Left renal cortex interstitium (tissue), 4 donors: ENCODE results near the gene HS3ST3A1. TPM values are rescaled to one million over a fixed set of nuclear protein-coding genes. Genes with fewer than 3 reads are reported as not detected.
"Not testable (repeated sequence)": the region's sequence is repeated elsewhere in the genome, so short reads cannot be mapped to it uniquely, and the experiment has no call there.

Experiments used
- DNase-seq, 4 donors: peaks; one replicate each; pipeline ENCODE4 v3.0.0-alpha.2; 2013; ENCODE audit warnings: low read depth in 4 of 4, low spot score in 2 of 4, missing footprints in 1 of 4
- polyA plus RNA-seq, 4 donors: library from polyadenylated mRNA; unstranded; fragments of 120-200 nt; gene quantifications; one replicate each; pipeline ENCODE4 v1.2.1, GENCODE V29; 2013; ENCODE audit not compliant: insufficient read length in 4 of 4

Gene HS3ST3A1
- polyA plus RNA-seq, 4 donors = 2.1 to 6.9 (median 5.2) TPM

DNA sequence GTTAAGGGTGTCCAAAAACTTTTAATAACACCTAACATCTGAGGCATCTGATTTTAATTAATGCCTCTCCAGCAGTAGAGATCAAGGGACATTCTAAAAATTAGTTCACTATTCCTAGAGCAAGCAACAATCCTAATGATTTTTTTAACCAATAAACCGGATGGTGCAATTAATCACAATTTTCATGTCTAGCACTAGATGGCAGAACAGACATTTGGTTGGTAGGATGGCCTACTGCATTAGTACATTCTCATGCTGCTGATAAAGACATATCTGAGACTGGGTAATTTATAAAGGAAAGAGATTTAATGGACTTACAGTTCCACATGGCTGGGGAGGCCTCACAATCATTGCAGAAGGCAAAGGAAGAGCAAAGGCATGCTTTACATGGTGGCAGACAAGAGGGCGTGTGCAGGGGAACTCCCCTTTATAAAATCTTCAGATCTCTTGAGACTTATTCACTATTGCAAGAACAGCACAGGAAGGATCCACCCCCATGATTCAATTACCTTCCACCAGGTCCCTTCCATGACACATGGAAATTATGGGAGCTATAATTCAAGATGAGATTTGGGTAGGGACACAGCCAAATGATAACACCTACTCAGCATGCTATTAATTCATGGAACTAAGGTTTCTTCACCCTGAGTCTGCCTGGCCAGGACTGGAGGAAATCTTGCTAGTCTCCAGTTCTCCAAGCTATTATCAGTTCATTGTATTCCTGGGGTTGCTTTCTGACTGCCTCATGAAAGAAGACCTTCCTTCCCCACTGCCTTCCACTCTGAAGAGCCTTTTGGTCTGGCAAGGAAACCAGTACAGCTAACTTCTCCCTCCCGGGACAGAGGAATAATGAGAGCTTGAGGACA lies 24.8 kb downstream of the HS3ST3A1 start:
- no peak for DNase-seq

DNA sequence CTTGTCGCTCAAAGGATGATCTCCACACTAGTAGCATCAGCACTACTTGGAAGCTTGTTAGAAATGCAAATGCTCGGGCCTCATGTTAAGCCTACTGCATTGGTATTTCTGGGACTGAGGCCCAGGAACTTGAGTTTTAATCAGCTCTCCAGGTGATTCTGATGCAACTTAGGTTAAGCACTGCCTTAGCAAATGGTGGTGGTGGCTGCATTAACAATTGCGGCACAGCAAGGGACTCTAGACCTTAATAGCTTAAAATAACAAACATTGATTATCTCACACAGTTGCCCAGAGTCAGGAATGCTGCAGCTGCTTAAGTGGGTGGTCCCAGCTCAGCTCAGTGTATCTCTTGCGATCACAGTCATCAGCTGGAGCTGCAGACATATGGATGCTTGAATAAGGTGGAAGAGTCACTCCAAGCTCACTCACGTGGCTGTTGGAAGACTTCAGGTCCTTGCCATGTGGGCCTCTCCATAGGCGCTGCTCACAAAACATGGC lies 25.8 kb downstream of the HS3ST3A1 start:
- no peak for DNase-seq

DNA sequence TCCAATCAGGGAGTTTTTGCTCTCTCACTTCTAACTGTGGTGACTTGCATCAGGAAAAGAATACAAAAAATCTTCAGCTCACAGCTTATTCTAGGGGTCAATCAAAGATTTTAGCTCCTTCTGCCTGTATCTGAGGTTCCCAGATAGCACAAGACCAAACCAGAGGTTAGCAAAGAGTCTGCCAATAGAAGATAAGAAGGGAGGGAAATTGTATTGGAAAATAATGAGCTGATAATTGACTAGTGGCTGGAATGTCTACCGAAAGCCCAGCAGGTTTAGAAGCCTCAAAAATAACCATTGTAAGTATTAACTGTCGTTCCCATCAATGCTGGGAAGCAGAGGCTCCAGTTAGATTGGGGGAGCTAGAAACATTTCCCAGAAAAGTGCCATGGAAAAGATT lies 26.3 kb downstream of the HS3ST3A1 start:
- DNase-seq = no peak

DNA sequence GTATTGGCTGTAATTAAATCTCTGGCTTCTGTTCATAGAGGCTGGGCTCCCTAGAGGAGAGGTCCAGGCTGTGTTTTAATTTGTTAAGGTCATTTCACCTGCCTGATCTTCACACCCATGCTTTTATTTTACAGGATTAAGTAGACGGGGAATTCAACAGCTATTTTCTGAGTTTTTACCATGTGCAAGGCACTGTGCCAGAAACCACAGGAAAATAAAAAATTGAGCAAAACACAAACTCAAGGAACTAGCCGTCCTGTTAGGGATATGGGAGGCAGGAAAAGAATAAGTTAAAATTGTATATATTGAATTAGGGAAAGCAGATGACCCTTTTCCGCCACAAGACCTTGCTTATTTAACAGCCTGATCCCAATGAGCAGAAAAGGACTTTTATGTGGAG lies 29.1 kb downstream of the HS3ST3A1 start:
- DNase-seq = no peak

DNA sequence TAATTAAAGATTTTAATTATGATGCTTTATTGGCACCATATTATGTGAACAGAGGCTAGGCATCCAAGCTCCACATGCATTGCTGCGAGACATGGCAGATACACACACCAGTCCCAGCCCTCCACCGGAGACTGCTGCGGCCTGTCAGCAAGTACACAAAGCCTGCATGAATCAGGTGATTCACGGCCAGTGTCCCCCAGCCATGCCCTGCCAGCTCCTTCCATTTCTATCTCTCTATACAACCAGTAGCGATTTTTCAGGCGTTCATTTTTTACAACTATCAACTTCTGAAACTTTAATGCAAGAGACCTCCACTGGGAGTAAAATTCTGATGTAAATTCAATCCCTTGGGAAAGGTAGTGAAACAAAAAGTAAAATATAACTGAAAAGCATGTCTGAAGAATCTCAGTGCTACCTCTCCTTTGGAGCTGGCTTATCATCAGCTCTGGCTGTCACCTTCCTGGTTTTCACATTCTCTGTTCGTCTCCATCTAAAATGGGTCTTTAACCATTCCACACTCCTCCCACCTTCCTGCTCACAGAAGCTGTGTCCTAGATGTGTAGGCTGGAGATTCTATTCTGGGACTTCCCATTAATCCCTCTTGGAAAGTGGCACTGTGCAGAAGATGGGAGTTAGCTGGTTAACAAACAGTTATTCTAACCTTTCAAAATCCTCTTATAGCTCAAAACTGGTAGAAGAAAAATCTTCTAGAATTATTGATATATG lies 32.2 kb downstream of the HS3ST3A1 start:
- no peak for DNase-seq

DNA sequence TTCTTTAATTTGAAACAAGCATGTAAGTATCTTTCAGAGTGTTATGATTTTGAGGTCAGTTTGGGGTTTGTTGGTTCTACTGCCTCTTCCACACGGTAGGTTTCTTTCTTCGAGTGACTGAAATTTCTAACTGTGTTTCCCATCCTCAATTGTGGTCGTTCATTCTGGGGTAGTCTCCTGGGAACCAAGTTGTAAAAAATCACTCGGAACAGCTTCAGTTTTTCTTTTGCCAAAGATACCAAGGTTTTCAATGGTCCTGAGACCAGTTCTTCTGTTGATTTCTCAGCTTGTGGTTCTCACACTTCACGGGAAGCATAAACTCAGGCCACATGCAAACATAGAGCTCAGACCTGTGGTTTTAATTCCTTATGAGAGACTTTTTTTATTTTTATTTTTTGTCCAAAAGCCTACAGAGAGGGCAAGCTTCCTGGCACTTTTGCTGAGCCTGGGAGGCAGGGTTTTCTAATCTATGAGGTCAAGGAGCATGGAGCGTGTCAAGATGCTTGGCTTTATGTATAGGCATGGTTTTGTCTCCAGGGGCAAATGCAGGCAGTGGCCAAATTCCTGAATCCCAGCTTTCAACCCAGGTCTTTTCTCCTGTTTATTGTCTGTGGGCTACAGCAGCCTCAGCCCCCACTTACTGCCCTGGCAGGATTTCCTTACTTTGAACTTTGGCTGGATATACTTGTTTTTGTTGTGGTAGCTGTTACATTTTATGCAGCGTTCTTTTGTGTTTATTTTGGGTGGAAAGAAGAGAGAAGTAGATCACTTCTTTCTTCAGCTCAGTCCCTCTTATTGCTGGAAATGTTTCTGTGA lies 32.9 kb downstream of the HS3ST3A1 start:
- DNase-seq = no peak

DNA sequence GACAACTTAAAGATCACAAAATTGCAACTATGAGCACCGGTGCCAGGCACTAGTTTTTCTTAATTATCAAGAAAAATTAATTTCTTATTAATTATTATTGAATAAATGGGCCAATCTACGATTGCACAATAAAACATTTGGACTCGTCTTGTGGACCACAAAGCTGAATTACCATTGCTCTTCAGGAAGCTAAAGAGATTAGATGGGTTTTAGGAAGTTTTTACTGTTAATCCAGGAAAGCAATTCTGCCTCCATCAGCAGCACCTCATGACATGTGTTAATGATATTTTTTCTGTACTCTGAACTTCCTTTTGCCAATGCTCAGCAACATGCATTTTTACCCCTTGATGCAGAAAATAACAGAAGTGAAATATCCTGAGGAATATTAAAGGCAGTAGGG lies 37.9 kb downstream of the HS3ST3A1 start:
- DNase-seq = no peak

DNA sequence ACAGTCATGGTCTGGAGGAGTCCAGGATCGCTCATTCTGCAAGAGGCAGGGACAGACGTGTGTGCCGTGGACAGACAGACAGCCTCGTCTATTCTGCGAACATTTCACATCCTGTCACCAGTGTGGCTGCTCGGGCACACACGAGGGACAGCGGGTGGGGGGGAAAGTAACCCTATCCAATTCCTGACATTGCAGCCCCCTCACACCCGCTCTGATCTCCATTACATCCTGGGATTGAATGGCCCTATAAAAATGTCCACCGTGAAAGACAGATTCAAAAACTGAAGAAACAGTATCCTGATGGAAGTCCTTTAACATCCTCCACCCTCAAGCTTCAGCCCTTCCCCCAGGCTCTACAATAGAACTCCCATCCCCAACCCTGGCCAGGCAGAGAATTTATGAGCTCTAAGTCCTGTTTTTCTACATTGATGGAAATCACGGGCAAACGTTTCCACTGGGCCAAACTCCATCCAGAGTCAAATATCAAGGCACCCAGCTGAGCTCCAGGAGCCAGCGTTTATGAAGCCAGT lies 39.4 kb downstream of the HS3ST3A1 start:
- peak; percentile 41 to 75 (median 57) for DNase-seq

DNA sequence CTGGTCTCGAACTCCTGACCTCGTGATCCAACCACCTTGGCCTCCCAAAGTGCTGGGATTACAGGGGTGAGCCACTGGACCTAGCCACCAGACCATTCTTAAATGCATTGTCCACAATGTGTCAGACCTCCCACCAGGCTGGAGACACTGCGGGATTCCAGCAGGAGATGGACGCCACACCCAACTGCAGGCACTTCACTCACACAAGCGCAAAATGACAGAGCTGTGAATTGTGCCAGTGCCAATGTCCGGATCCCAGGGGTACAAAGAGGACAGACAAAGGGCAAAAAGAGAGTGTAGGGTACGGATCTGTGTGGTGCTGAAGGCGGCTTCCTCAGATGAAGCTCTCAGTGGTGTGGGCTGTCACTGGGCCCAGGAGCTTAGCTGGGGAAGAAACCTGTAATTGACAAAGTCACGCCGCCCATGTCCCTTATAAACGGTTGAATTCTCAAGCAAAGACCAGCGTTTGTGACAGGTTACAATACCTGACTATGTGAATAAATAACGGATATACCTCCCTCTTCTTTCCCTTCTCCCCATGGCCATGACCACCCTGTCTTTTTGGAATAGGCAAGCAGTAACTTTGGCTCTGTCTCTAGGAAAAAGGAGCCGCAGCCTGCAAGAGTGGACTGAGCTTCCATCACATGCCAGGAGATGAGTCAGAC lies 40.0 kb downstream of the HS3ST3A1 start:
- no peak for DNase-seq

DNA sequence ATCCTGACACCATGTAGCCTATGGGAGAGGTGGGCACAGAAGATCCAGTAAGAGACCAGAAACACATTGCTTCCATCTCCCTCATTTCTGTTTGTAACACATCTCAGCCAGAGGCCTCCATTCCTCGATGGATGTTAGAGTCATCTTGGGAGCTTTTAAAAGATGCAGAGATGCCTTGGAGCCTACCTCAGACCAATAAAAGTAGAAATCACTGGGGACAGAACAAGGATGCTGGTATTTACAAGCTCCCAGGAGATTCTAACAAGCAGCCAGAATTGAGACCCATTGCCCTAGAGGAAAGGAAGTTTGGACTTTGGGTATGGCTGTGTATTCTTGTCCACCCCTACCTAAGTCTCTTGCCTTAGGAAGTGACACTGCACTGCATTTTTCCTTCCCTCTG lies 40.8 kb downstream of the HS3ST3A1 start:
- DNase-seq = no peak

DNA sequence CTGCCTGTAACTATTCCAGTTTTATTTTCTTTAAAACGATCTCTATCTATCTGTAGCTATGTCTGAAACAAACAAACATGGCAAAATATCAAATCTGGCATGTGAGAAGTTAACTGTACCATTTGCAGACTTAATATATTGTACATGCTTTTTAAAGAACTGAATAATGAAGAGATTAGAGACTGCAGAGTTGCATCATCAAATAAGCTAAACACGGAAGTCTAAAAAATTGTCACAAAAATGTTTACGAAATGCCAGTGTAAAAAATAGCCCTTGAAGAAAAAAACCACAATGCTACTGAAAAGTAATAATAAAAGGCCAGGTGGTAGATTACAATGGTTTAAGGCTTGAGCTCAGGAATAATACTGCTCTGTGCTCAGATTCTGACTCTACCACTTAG lies 43.1 kb downstream of the HS3ST3A1 start:
- no peak for DNase-seq

DNA sequence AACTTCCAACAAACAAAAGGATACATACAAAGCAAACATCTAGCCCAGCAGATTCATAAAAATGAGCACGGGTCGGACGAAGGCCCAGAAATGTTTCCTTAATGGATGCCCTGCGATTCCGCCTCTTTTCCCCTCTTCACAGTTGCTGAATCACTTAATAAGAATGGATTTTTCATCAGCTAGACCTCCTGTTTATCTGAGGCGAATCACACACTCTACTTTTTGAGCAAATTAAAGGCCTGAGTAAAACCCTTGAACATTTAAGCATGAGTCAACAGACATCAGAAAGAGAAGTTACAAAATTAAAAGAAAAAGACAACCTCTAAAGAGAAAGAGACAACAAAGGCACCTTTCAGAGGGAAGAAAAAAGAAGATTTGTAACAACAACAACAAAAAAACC lies 44.7 kb downstream of the HS3ST3A1 start:
- no peak for DNase-seq

DNA sequence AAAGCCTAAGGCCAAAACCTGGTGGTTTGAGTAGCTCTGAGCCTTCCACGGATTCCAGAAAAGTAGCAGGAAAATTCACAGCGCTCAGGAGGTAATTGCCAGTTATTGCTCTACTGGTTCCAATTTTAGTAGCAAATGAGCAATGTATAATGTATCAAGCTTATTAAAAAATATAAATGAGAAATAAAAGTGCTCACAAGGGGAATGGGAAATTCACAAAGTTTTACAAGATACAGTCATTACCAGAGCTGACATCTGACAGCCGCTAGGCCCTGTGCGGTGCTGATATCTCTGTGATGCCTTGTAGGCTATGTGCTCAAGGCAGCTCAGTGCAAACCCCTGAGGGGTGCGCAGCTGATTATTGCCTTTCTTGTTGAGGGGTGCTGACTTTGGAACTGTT lies 47.5 kb downstream of the HS3ST3A1 start:
- no peak for DNase-seq

DNA sequence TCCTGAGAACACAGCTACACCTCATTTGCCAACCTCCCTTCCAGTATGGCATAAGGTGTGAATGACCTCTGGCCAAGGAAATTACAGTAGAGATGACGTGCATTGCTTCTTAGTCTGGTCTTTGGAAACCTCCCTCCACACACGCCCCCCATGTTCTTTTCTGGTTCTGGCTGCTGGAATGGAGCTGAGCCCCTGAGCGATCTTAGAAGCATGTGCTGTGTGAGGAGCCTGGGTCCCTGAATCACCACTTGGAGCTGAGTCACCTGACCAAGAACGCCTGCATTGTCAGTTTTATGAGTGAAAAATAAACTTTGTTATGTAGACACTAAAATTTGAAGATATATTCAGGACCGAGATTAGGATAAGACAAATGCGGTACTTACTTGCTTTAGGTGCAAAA lies 51.4 kb downstream of the HS3ST3A1 start:
- no peak for DNase-seq

DNA sequence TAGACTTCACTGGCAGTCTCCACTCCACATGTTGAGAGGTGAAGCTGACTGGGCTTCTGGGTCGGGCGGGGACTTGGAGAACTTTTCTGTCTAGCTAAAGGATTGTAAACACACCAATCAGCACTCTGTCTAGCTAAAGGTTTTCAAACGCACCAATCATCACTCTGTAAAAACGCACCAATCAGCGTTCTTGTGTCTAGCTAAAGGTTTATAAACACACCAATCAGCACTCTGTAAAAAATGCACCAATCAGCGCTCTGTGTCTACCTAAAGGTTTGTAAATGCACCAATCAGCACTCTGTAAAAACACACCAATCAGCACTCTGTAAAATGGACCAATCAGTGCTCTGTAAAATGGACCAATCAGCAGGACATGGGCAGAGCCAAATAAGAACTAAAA lies 53.2 kb downstream of the HS3ST3A1 start:
- DNase-seq = not testable (repeated sequence)

DNA sequence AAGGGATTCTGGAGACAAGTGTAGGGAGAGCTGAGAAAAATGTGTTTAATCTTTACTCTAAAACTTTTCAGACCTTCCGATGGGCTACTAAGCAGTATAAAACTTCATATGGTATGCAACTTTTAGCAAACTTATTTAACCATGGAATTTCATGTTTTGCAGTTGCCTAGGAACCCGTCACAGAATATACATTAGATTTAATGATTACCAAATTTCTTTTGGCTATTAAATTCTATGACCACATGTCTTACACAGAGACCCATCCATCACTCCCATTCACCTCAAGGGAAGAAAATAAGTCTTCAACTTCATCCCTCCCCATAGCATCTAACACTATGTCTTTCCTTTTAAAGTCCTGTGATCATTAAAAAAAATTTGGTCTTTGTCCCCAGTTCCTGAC lies 54.9 kb downstream of the HS3ST3A1 start:
- no peak for DNase-seq

DNA sequence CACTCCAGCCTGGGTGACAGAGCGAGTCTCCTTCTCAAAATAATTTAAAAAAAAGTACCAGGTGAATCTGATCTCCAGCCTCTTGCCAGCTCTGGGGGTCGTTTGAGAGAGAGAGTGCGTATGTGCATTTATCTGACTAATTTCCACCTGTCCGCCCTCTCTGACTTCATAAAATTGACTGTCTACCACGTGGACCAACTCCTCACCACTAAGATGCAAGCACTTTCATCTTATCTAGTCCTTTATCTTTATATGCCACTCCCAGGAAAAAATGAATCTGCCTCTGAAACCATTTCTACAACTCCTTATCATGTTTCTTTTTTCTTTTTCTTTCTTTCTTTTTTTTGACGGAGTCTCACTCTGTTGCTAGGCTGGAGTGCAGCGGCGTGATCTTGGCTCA lies 55.8 kb downstream of the HS3ST3A1 start:
- DNase-seq = no peak

DNA sequence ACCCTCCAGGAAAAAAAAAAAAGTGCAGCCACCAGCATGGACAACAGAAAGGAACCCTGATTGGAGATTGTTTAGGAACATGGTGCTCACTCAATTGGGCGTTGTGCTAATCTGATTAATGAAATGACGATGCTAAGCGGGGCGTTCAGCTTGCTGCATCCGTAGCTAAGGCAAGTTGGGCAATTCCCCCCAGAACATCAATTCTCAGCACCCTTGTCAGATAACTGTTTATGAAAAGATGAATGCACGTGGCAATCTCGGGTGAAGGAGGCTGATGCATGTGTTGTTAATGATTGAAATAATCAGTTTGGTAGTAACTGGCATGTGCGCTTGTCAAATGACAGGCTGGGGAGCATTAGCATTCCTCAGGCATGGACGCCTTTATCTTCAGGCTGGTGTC lies 57.0 kb downstream of the HS3ST3A1 start:
- no peak for DNase-seq

DNA sequence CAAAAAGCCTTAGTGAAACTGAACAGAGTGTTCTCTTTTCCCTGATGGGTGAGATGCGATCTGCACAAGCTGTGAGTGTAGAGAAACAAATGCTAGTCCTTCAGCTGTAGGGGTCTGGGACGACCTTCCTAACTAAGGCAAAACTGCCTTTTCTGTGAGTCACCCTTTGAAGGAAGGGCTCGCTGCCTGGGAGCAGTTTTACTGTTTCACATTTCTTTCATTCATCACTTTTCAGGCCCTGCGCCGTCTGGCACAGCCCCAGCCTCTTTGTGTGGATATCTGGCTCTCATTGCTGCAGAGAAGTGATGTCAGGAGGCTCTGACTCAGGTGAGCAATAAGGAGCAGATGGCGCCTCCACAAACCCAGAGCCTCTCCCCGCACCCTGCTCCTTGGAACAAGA lies 57.4 kb downstream of the HS3ST3A1 start:
- DNase-seq = no peak

DNA sequence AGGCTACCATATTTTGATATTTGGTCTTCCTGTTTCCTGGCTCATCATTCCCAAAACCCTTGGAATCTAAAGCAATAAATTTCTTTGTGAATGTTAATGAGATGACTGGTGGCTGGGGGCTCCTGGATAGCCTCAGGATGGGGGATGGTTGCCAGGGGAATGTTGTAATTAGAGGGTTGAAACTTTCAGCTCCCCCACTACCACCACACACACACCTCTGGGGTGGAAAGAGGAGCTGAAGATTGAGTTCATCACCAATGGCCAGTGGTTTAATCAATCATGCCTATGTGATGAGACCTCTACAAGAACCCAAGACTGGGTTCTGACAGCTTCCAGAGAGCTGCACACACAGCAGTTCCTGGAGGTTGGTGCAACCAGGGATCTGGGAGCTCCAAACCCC lies 59.1 kb downstream of the HS3ST3A1 start:
- DNase-seq = no peak
